H9 (cell line): ENCODE measurements around the gene TM9SF3. TPM values are rescaled to one million over a fixed set of nuclear protein-coding genes. Genes with fewer than 3 reads are reported as not detected.

Source experiments
- DNase-seq: peaks from one replicate; pipeline ENCODE4 v3.0.0-alpha.2; 2017
- H2AFZ ChIP-seq: one replicate; pipeline ENCODE4 v1.6.1; 2013; ENCODE audit warnings: mild to moderate bottlenecking, low read length, control low read depth, moderate library complexity
- H2AK5ac ChIP-seq: 2 replicates; pipeline ENCODE4 v1.6.1; 2013; ENCODE audit warnings: low read length, control low read depth, mixed read lengths; ENCODE audit not compliant: insufficient read length
- H2BK120ac ChIP-seq: one replicate; pipeline ENCODE4 v1.6.1; 2013; ENCODE audit warnings: low read depth, mild to moderate bottlenecking, low read length, control low read depth, inconsistent platforms; ENCODE audit not compliant: poor library complexity, severe bottlenecking
- H2BK12ac ChIP-seq: 2 replicates; pipeline ENCODE4 v1.6.1; 2013; ENCODE audit warnings: low read length, control low read depth, mixed read lengths, low read depth; ENCODE audit not compliant: insufficient read length
- H2BK15ac ChIP-seq: 2 replicates; pipeline ENCODE4 v1.6.1; 2013; ENCODE audit warnings: low read depth, low read length, control low read depth
- H2BK20ac ChIP-seq: one replicate; pipeline ENCODE4 v1.6.1; 2013; ENCODE audit warnings: low read depth, mild to moderate bottlenecking, low read length, control low read depth, inconsistent platforms; ENCODE audit not compliant: poor library complexity, severe bottlenecking
- H2BK5ac ChIP-seq: 2 replicates; pipeline ENCODE4 v1.6.1; 2013; ENCODE audit warnings: low read length, control low read depth, mixed read lengths; ENCODE audit not compliant: insufficient read length
- H3K14ac ChIP-seq: 2 replicates; pipeline ENCODE4 v1.6.1; 2013; ENCODE audit warnings: low read length, control low read depth; ENCODE audit not compliant: insufficient read depth
- H3K18ac ChIP-seq: 2 replicates; pipeline ENCODE4 v1.6.1; 2013; ENCODE audit warnings: low read depth, mild to moderate bottlenecking, mixed read lengths, low read length, control low read depth; ENCODE audit not compliant: insufficient read length
- H3K23ac ChIP-seq: 2 replicates; pipeline ENCODE4 v1.6.1; 2013; ENCODE audit warnings: low read length, control low read depth, mixed read lengths, low read depth; ENCODE audit not compliant: insufficient read length
- H3K23me2 ChIP-seq: 2 replicates; pipeline ENCODE4 v1.6.1; 2013; ENCODE audit warnings: low read depth, mild to moderate bottlenecking, mixed read lengths, low read length, control low read depth; ENCODE audit not compliant: insufficient read length, poor library complexity, severe bottlenecking
- H3K27ac ChIP-seq: 2 replicates; pipeline ENCODE4 v1.5.1; 2013; ENCODE audit warnings: low read length, control low read depth, mixed read lengths, low read depth; ENCODE audit not compliant: insufficient read length
- H3K27me3 ChIP-seq: 2 replicates; pipeline ENCODE4 v1.6.1; 2013; ENCODE audit warnings: low read length, control low read depth, inconsistent platforms; ENCODE audit not compliant: insufficient read depth
- H3K4ac ChIP-seq: 2 replicates; pipeline ENCODE4 v1.6.1; 2013; ENCODE audit warnings: low read depth, mild to moderate bottlenecking, control low read depth, inconsistent platforms, low read length, moderate library complexity
- H3K4me1 ChIP-seq: 2 replicates; pipeline ENCODE4 v1.6.1; 2013; ENCODE audit warnings: low read length, control low read depth, inconsistent platforms; ENCODE audit not compliant: insufficient read depth
- H3K4me2 ChIP-seq: 2 replicates; pipeline ENCODE4 v1.6.1; 2013; ENCODE audit warnings: low read length, control low read depth, mixed read lengths; ENCODE audit not compliant: insufficient read length, insufficient read depth
- H3K56ac ChIP-seq: 2 replicates; pipeline ENCODE4 v1.6.1; 2013; ENCODE audit warnings: low read depth, mild to moderate bottlenecking, mixed read lengths, low read length, control low read depth; ENCODE audit not compliant: insufficient read length
- H3K79me1 ChIP-seq: 2 replicates; pipeline ENCODE4 v1.6.1; 2013; ENCODE audit warnings: low read depth, mild to moderate bottlenecking, moderate library complexity, low read length, control low read depth, inconsistent platforms; ENCODE audit not compliant: insufficient read depth, poor library complexity, severe bottlenecking
- H3K79me2 ChIP-seq: 2 replicates; pipeline ENCODE4 v1.6.1; 2013; ENCODE audit warnings: low read length, control low read depth, inconsistent platforms; ENCODE audit not compliant: insufficient read depth
- H3K9ac ChIP-seq: 2 replicates; pipeline ENCODE4 v1.6.1; 2013; ENCODE audit warnings: low read length, control low read depth, mixed read lengths; ENCODE audit not compliant: insufficient read length; ENCODE audit errors: extremely low read depth
- H3K9me3 ChIP-seq: one replicate; pipeline ENCODE4 v1.6.1; 2013; ENCODE audit warnings: low read depth, low read length, inconsistent platforms; ENCODE audit not compliant: control insufficient read depth
- H3T11ph ChIP-seq: one replicate; pipeline ENCODE4 v1.6.1; 2013; ENCODE audit warnings: mild to moderate bottlenecking, low read length, control low read depth, inconsistent platforms
- H4K20me1 ChIP-seq: one replicate; pipeline ENCODE4 v1.6.1; 2013; ENCODE audit not compliant: control insufficient read depth, insufficient read length, insufficient read depth
- H4K5ac ChIP-seq: 2 replicates; pipeline ENCODE4 v1.6.1; 2013; ENCODE audit warnings: low read depth, mild to moderate bottlenecking, mixed read lengths, low read length, control low read depth; ENCODE audit not compliant: insufficient read length
- H4K8ac ChIP-seq: replicated peaks from 2 replicates; pipeline ENCODE4 v1.6.1; 2013; ENCODE audit warnings: low read length, control low read depth, mixed read lengths, low read depth; ENCODE audit not compliant: insufficient read length
- H4K91ac ChIP-seq: 2 replicates; pipeline ENCODE4 v1.6.1; 2013; ENCODE audit warnings: low read depth, mild to moderate bottlenecking, moderate library complexity, mixed read lengths, low read length, control low read depth; ENCODE audit not compliant: insufficient read length
- H3K27ac Mint-ChIP-seq, 3 experiments: 2 replicates in 2 of 3; 3 replicates in 1 of 3; pipeline ENCODE4 v1.8.0; 2020 to 2021; ENCODE audit warnings: mixed read lengths in 3 of 3, mild to moderate bottlenecking in 1 of 3, moderate library complexity in 1 of 3
- H3K27me3 Mint-ChIP-seq: 2 replicates; pipeline ENCODE4 v1.8.0; 2021; ENCODE audit warnings: low read depth, mild to moderate bottlenecking, moderate library complexity, mixed read lengths
- H3K36me3 Mint-ChIP-seq, 3 experiments: 2 replicates in 2 of 3; 3 replicates in 1 of 3; pipeline ENCODE4 v1.8.0; 2020 to 2021; ENCODE audit warnings: low read depth in 3 of 3, mixed read lengths in 3 of 3; ENCODE audit not compliant: insufficient read depth in 1 of 3
- H3K4me1 Mint-ChIP-seq, 2 experiments: 2 replicates each; pipeline ENCODE4 v1.8.0; 2020; ENCODE audit warnings: mixed read lengths in 2 of 2
- H3K4me3 Mint-ChIP-seq, 2 experiments: 2 replicates in 1 of 2; 3 replicates in 1 of 2; pipeline ENCODE4 v1.8.0; 2020 to 2021; ENCODE audit warnings: mild to moderate bottlenecking in 2 of 2, mixed read lengths in 2 of 2, moderate library complexity in 1 of 2
- H3K9me3 Mint-ChIP-seq, 2 experiments: 2 replicates in 1 of 2; 3 replicates in 1 of 2; pipeline ENCODE4 v1.8.0; 2020; ENCODE audit warnings: mild to moderate bottlenecking in 2 of 2, mixed read lengths in 2 of 2, moderate library complexity in 1 of 2
- CTCF ChIP-seq: fragments of 200-600 bp; sonication (generic); conservative IDR thresholded peaks from 3 replicates; pipeline ENCODE4 v1.8.0; 2021; ENCODE audit warnings: antibody characterized with exemption, mild to moderate bottlenecking
- WGBS: extraction: QIAGEN DNeasy Blood & Tissue Kit; methylation state at CpG from one replicate; pipeline ENCODE4 v1.1.7; 2013; ENCODE audit warnings: missing lambda C conversion rate, low lambda C conversion rate, mixed read lengths; ENCODE audit not compliant: insufficient read length; ENCODE audit errors: extremely low coverage; 5-methylcytosine and 5-hydroxymethylcytosine counted together
- total RNA-seq: library from RNA; stranded (reverse); gene quantifications from 2 replicates; pipeline ENCODE4 v1.2.1, GENCODE V29; 2021

The TM9SF3 gene
- total RNA-seq, 1 experiment from 2014 or later: 120 TPM

GRCh38 chr10:96516337-96516736, 70.5 kb downstream of the TM9SF3 start:
- no peak for DNase-seq
- Histone ChIP-seq H3K14ac (no peak overlapping the region), H4K8ac (no peak overlapping the region), H4K20me1 (no peaks in the 10 kb centered on the region), H3K79me2 (no peaks in the 10 kb centered on the region), H4K91ac (no peak overlapping the region), H2BK120ac (no peak overlapping the region), H3K9me3 (no peaks in the 10 kb centered on the region), H3K4me2 (no peak overlapping the region), H4K5ac (no peak overlapping the region), H3K79me1 (no peaks in the 10 kb centered on the region), H3K4ac (no peak overlapping the region), H3K9ac (no peak overlapping the region), H2AK5ac (no peak overlapping the region), H2BK15ac (no peak overlapping the region), H3K18ac (no peak overlapping the region), H2AFZ (no peak overlapping the region), H2BK20ac (no peak overlapping the region), H3T11ph (no peak overlapping the region), H3K23ac (no peak overlapping the region), H3K23me2 (peaks cover 20% of the 10 kb centered on the region), H3K27ac (no peak overlapping the region), H3K4me1 (no peaks in the 10 kb centered on the region), H2BK12ac (no peak overlapping the region), H2BK5ac (no peak overlapping the region), H3K56ac (no peak overlapping the region), H3K27me3 (peaks cover 12% of the 10 kb centered on the region; the same call in 1 of the 2 replicates)
- no CpG with 5 or more reads among the region's 2 CpGs for WGBS
- Mint-ChIP-seq H3K27me3 (peaks cover 42% of the 10 kb centered on the region), H3K9me3 (no peaks in the 10 kb centered on the region; a peak in 1 of 5 replicates), H3K4me1 (peaks cover 20 to 22% of the 10 kb centered on the region in 2 experiments), H3K36me3 (peaks cover 0 to 8% (median 7%) of the 10 kb centered on the region in 3 experiments; a peak in 5 of 7 replicates), H3K4me3 (no peak overlapping the region), H3K27ac (no peak overlapping the region)
- no peak for TF ChIP-seq CTCF
